Mesendoderm (in vitro differentiated cells): ENCODE data around the gene ESPL1.

ENCODE experiments used
- DNase-seq: peaks from one replicate; pipeline ENCODE4 v3.0.0; 2013
- H2AK5ac ChIP-seq: 2 replicates; pipeline ENCODE4 v1.6.1; 2013; ENCODE audit warnings: low read length, inconsistent platforms
- H2BK120ac ChIP-seq: 2 replicates; pipeline ENCODE4 v1.6.1; 2013; ENCODE audit warnings: low read depth, mild to moderate bottlenecking, low read length, moderate library complexity, mixed read lengths
- H2BK15ac ChIP-seq: replicated peaks from 2 replicates; pipeline ENCODE4 v1.6.1; 2013; ENCODE audit warnings: low read depth, mild to moderate bottlenecking, moderate library complexity
- H2BK5ac ChIP-seq: 2 replicates; pipeline ENCODE4 v1.6.1; 2013; ENCODE audit warnings: low read length, inconsistent platforms
- H3K18ac ChIP-seq: 2 replicates; pipeline ENCODE4 v1.6.1; 2013; ENCODE audit warnings: mild to moderate bottlenecking, low read length, mixed read lengths
- H3K23ac ChIP-seq: one replicate; pipeline ENCODE4 v1.6.1; 2013; ENCODE audit warnings: low read length
- H3K27ac ChIP-seq: 2 replicates; pipeline ENCODE4 v1.5.1; 2013; ENCODE audit warnings: low read depth, mild to moderate bottlenecking, inconsistent platforms, low read length, moderate library complexity
- H3K27me3 ChIP-seq: 2 replicates; pipeline ENCODE4 v1.6.1; 2013; ENCODE audit warnings: low read length, control low read depth, mild to moderate bottlenecking, inconsistent platforms; ENCODE audit not compliant: insufficient read depth, poor library complexity
- H3K36me3 ChIP-seq: 2 replicates; pipeline ENCODE4 v1.6.1; 2013; ENCODE audit warnings: low read length, inconsistent platforms; ENCODE audit not compliant: control insufficient read depth, insufficient read depth
- H3K4ac ChIP-seq: one replicate; pipeline ENCODE4 v1.6.1; 2013; ENCODE audit warnings: low read depth, mild to moderate bottlenecking, low read length, moderate library complexity
- H3K4me1 ChIP-seq: 2 replicates; pipeline ENCODE4 v1.6.1; 2013; ENCODE audit warnings: low read depth, low read length, inconsistent platforms; ENCODE audit not compliant: control insufficient read depth
- H3K4me2 ChIP-seq: 2 replicates; pipeline ENCODE4 v1.6.1; 2013; ENCODE audit warnings: low read length
- H3K4me3 ChIP-seq: 2 replicates; pipeline ENCODE4 v1.5.1; 2013; ENCODE audit warnings: mild to moderate bottlenecking, low read length
- H3K56ac ChIP-seq: one replicate; pipeline ENCODE4 v1.6.1; 2013; ENCODE audit warnings: low read length
- H3K79me1 ChIP-seq: 2 replicates; pipeline ENCODE4 v1.6.1; 2013; ENCODE audit warnings: low read length, inconsistent platforms
- H3K79me2 ChIP-seq: 2 replicates; pipeline ENCODE4 v1.6.1; 2013; ENCODE audit warnings: mild to moderate bottlenecking, low read length; ENCODE audit not compliant: control insufficient read depth, insufficient read depth
- H3K9ac ChIP-seq: 2 replicates; pipeline ENCODE4 v1.6.1; 2013; ENCODE audit warnings: low read length, inconsistent platforms
- H4K5ac ChIP-seq: one replicate; pipeline ENCODE4 v1.6.1; 2013; ENCODE audit warnings: low read length
- H4K8ac ChIP-seq: one replicate; pipeline ENCODE4 v1.6.1; 2013; ENCODE audit warnings: low read depth, mild to moderate bottlenecking, control low read depth, low read length, moderate library complexity
- WGBS: extraction: QIAGEN DNeasy Blood & Tissue Kit; methylation state at CpG from one replicate; pipeline ENCODE4 v1.1.7; 2013; ENCODE audit warnings: low lambda C conversion rate, missing lambda C conversion rate; ENCODE audit not compliant: insufficient coverage; ENCODE audit errors: extremely low coverage; 5-methylcytosine and 5-hydroxymethylcytosine counted together

Gene ESPL1

DNA sequence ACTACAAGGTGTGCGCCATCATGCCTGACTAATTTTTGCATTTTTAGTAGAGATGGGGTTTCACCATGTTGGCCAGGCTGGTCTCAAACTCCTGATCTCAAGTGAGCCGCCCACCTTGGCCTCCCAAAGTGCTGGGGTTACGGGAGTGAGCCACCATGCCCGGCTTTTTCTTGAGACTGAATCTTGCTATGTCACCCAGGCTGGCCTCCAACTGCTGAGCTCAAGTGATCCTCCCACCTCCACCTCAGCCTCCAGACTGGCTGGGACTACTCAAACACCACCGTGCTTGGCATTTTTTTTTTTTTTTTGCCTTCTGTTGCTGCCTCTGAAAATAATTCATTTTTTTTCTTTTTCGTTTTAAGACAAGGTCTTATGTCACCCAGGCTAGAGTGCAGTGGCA lies 8.2 kb upstream of the ESPL1 start:
- no peak overlapping the region for H3K9ac ChIP-seq
- DNase-seq: no peak
- H4K8ac ChIP-seq: no peak overlapping the region
- H3K79me2 ChIP-seq: no peaks in the 10 kb centered on the region
- H2BK15ac ChIP-seq: no peak overlapping the region
- H3K4me1 ChIP-seq: no peaks in the 10 kb centered on the region
- H3K4ac ChIP-seq: no peak overlapping the region
- no peak overlapping the region for H4K5ac ChIP-seq
- H3K4me3 ChIP-seq: no peak overlapping the region
- H2AK5ac ChIP-seq: no peak overlapping the region
- no CpG with 5 or more reads among the region's 6 CpGs for whole genome bisulfite sequencing
- H3K27me3 ChIP-seq: no peaks in the 10 kb centered on the region
- no peak overlapping the region for H2BK5ac ChIP-seq
- H3K79me1 ChIP-seq: no peaks in the 10 kb centered on the region
- no peak overlapping the region for H3K56ac ChIP-seq
- no peak overlapping the region for H3K4me2 ChIP-seq
- no peak overlapping the region for H2BK120ac ChIP-seq
- H3K36me3 ChIP-seq: no peaks in the 10 kb centered on the region
- H3K18ac ChIP-seq: no peak overlapping the region
- no peak overlapping the region for H3K27ac ChIP-seq
- H3K23ac ChIP-seq: no peak overlapping the region

DNA sequence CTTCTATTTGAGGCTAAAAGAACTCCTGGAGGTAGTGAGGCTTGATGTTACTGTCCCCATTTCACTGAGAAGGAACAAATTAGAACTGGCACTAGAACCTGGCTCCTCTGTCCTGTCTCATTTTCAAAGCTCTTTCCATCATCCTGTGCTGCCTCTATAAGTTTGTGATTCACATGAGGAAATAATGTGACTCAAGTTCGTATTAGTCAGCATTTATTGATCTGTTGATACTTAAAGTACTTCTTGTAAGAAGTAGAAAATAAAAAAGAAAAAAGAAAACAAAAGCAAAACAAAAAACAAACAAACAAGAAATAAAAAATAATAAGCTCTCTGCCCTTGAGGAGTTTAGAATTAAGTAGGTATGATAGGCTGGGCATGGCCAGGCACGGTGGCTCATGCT lies 2.3 kb upstream of the ESPL1 start:
- H3K79me2 ChIP-seq: peaks cover 20% of the 10 kb centered on the region
- H3K4me3 ChIP-seq: no peak overlapping the region
- H3K4me1 ChIP-seq: peaks cover 10% of the 10 kb centered on the region
- H3K56ac ChIP-seq: no peak overlapping the region
- no peak overlapping the region for H2BK120ac ChIP-seq
- H4K8ac ChIP-seq: no peak overlapping the region
- no peak overlapping the region for H2BK5ac ChIP-seq
- no CpG with 5 or more reads among the region's 2 CpGs for WGBS
- H3K18ac ChIP-seq: no peak overlapping the region
- H3K4me2 ChIP-seq: no peak overlapping the region
- H2BK15ac ChIP-seq: no peak overlapping the region
- DNase-seq: no peak
- H3K79me1 ChIP-seq: peaks cover 20% of the 10 kb centered on the region
- no peaks in the 10 kb centered on the region for H3K36me3 ChIP-seq
- no peaks in the 10 kb centered on the region for H3K27me3 ChIP-seq
- H3K27ac ChIP-seq: no peak overlapping the region
- H4K5ac ChIP-seq: no peak overlapping the region
- no peak overlapping the region for H2AK5ac ChIP-seq
- no peak overlapping the region for H3K23ac ChIP-seq
- no peak overlapping the region for H3K9ac ChIP-seq
- H3K4ac ChIP-seq: no peak overlapping the region

DNA sequence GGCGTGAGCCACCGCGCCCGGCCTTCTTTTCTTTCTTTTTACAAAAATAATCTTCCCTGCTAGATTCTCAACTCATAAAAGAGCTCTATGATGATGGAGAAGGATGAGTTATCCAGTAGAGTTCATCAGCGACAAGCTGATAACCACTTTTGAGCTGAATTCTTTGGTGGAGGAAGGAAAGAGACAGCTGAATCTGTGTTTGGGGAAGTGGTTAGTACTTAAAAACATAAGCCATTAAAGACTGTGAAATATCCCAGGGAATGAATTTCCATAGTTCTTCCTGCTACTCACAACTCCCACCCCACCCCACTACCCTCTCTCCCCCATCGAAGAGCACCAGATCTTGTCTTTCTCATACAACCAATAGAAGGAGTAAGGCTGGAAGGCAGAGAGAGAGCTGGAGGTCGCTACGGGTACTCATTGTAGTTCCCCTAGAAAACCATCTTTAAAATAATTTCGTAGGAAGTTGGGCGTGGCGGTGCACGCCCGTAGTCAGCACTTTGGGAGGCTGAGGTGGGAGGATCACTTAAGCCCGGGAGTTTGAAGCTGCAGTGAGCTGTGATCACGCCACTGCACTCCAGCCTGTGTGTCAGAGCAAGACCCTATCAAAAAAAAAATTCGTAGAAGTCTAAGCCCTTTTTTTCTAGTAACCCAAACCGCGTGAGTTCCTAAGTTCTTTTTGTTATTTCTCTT lies 647 bp upstream of the ESPL1 start:
- Histone ChIP-seq H3K4me3 (no peak overlapping the region), H3K79me1 (peaks cover 20% of the 10 kb centered on the region), H3K4me1 (peaks cover 10% of the 10 kb centered on the region), H3K23ac (no peak overlapping the region), H3K4ac (no peak overlapping the region), H2BK5ac (no peak overlapping the region), H2AK5ac (no peak overlapping the region), H2BK15ac (no peak overlapping the region), H3K36me3 (no peaks in the 10 kb centered on the region), H3K18ac (no peak overlapping the region), H4K8ac (no peak overlapping the region), H3K27me3 (no peaks in the 10 kb centered on the region), H3K27ac (no peak overlapping the region), H3K56ac (peak overlapping the region; percentile 18), H3K79me2 (peaks cover 20% of the 10 kb centered on the region), H2BK120ac (no peak overlapping the region), H3K9ac (peak overlapping the region; percentile 23), H3K4me2 (peak overlapping the region; percentile 51), H4K5ac (no peak overlapping the region)
- no CpG with 5 or more reads among the region's 18 CpGs for WGBS
- DNase-seq: no peak

DNA sequence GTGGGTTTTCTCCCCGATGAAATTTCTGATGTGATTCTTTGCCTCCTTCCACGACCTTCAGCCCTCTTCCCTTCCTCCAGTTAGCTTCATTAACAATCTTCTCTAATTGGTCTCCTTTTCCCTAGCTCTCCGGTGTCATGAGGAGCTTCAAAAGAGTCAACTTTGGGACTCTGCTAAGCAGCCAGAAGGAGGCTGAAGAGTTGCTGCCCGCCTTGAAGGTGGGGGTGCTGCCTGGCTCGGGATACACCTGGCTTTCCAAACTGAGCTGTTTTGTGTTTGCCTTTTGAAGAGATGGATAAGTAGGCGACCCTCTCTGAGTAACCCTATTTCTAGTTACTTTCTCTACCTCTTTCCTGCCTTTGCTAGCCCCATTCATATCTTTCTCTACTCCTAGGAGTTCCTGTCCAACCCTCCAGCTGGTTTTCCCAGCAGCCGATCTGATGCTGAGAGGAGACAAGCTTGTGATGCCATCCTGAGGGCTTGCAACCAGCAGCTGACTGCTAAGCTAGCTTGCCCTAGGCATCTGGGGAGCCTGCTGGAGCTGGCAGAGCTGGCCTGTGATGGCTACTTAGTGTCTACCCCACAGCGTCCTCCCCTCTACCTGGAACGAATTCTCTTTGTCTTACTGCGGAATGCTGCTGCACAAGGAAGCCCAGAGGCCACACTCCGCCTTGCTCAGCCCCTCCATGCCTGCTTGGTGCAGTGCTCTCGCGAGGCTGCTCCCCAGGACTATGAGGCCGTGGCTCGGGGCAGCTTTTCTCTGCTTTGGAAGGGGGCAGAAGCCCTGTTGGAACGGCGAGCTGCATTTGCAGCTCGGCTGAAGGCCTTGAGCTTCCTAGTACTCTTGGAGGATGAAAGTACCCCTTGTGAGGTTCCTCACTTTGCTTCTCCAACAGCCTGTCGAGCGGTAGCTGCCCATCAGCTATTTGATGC lies 797 bp downstream of the ESPL1 start:
- DNase-seq: peak; percentile 29
- no CpG with 5 or more reads among the region's 20 CpGs for WGBS
- peaks cover 20% of the 10 kb centered on the region for H3K79me1 ChIP-seq
- peak overlapping the region; percentile 78 for H3K4me3 ChIP-seq
- H3K79me2 ChIP-seq: peaks cover 20% of the 10 kb centered on the region
- no peak overlapping the region for H4K5ac ChIP-seq
- no peak overlapping the region for H3K4ac ChIP-seq
- H3K18ac ChIP-seq: no peak overlapping the region
- H3K56ac ChIP-seq: peak overlapping the region; percentile 94
- peak overlapping the region; percentile 95 for H3K4me2 ChIP-seq
- peak overlapping the region; percentile 92 for H3K23ac ChIP-seq
- no peak overlapping the region for H2BK5ac ChIP-seq
- no peak overlapping the region for H2BK15ac ChIP-seq
- H4K8ac ChIP-seq: no peak overlapping the region
- no peak overlapping the region for H2BK120ac ChIP-seq
- no peak overlapping the region for H3K27ac ChIP-seq
- peak overlapping the region; percentile 87 for H3K9ac ChIP-seq
- peak overlapping the region; percentile 62 for H2AK5ac ChIP-seq
- peaks cover 10% of the 10 kb centered on the region for H3K4me1 ChIP-seq
- H3K27me3 ChIP-seq: no peaks in the 10 kb centered on the region
- H3K36me3 ChIP-seq: no peaks in the 10 kb centered on the region

DNA sequence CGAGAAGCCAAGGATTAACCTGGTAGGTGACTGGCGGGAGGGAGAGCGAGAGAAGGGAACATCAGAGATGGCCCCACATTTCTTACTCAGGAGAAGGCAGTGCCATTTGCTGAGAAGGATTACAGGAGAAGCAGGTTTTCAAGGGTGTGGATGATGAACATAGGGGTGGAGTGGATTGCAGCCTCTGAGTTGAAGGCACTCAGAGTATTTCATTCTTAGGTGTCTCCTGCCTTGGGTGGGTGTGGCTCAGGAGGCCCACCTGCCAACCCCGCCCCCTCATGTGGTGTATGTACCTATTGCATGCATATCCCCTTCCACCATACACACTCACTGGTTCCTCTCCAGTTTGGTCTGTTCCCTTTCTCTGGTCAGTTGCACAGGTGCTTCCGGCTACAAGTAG lies 6.3 kb downstream of the ESPL1 start:
- H3K36me3 ChIP-seq: peaks cover 22% of the 10 kb centered on the region
- H3K79me2 ChIP-seq: peaks cover 11% of the 10 kb centered on the region
- no peaks in the 10 kb centered on the region for H3K27me3 ChIP-seq
- no peak overlapping the region for H2BK5ac ChIP-seq
- H4K8ac ChIP-seq: no peak overlapping the region
- no CpG with 5 or more reads among the region's 5 CpGs for WGBS
- H2AK5ac ChIP-seq: no peak overlapping the region
- H3K18ac ChIP-seq: no peak overlapping the region
- H3K27ac ChIP-seq: no peak overlapping the region
- no peak overlapping the region for H3K4me2 ChIP-seq
- H3K79me1 ChIP-seq: peaks cover 14% of the 10 kb centered on the region
- H2BK120ac ChIP-seq: no peak overlapping the region
- no peak overlapping the region for H3K23ac ChIP-seq
- no peak for DNase-seq
- H3K9ac ChIP-seq: no peak overlapping the region
- no peak overlapping the region for H3K4ac ChIP-seq
- no peak overlapping the region for H2BK15ac ChIP-seq
- H4K5ac ChIP-seq: no peak overlapping the region
- H3K56ac ChIP-seq: no peak overlapping the region
- H3K4me3 ChIP-seq: no peak overlapping the region
- peaks cover 5% of the 10 kb centered on the region for H3K4me1 ChIP-seq
